Hepatocyte (in vitro differentiated cells): ENCODE results near the gene LEPROT.

ENCODE experiments used
- EZH2 ChIP-seq: fragments of 200-600 bp; sonication (generic); IDR thresholded peaks from 2 replicates; pipeline ENCODE4 v1.6.1; 2016; ENCODE audit warnings: antibody characterized with exemption, mild to moderate bottlenecking, borderline replicate concordance
- TF ChIP-seq, protein P1 (sequence below): fragments of 200-600 bp; sonication (generic); IDR thresholded peaks from 2 replicates; pipeline ENCODE4 v1.5.1; 2016; ENCODE audit warnings: antibody characterized with exemption, mild to moderate bottlenecking; ENCODE audit not compliant: poor library complexity

DNA sequence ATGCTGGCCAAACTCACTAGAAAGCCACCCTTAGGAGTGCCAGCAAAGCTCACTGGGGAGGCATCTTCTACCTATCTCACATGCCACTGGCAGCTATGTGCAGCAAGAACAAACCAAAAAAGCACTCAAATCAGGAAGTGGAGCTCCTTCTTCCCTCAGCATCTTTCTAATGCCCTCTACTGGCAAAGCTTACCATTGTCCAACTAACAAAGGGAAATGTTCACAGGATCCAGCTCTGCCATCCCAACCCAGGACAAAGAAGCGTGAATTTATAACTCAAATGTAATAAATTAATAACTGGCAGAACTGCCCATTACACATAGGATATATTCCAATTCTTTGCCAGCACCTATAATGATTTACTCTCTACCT is 38.9 kb downstream of the LEPROT start:
- TF ChIP-seq, protein P1, sequence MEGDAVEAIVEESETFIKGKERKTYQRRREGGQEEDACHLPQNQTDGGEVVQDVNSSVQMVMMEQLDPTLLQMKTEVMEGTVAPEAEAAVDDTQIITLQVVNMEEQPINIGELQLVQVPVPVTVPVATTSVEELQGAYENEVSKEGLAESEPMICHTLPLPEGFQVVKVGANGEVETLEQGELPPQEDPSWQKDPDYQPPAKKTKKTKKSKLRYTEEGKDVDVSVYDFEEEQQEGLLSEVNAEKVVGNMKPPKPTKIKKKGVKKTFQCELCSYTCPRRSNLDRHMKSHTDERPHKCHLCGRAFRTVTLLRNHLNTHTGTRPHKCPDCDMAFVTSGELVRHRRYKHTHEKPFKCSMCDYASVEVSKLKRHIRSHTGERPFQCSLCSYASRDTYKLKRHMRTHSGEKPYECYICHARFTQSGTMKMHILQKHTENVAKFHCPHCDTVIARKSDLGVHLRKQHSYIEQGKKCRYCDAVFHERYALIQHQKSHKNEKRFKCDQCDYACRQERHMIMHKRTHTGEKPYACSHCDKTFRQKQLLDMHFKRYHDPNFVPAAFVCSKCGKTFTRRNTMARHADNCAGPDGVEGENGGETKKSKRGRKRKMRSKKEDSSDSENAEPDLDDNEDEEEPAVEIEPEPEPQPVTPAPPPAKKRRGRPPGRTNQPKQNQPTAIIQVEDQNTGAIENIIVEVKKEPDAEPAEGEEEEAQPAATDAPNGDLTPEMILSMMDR, result peak; percentile 41
- TF ChIP-seq EZH2, result no peak
